Spleen (tissue), 11 donors: ENCODE data around the gene ARHGEF7. TPM values are rescaled to one million over a fixed set of nuclear protein-coding genes. Genes with fewer than 3 reads are reported as not detected.
A peak's percentile ranks its signal among the peaks of the same experiment; 100 is the strongest.

ENCODE experiments used
- DNase-seq: peaks from one replicate; pipeline ENCODE4 v3.0.0-alpha.2; 2020
- H3K27ac ChIP-seq, 8 donors: fragments of 200-600 bp; sonication (generic) in 7 of 8; 1 replicate in 4 of 8; 2 replicates in 4 of 8; pipeline versions ENCODE4 v1.5.0 to v1.8.0; 2016 to 2021; ENCODE audit warnings: inconsistent platforms in 4 of 8, mild to moderate bottlenecking in 4 of 8, moderate library complexity in 1 of 8
- H3K27me3 ChIP-seq, 7 donors: fragments of 200-600 bp; sonication (generic) in 6 of 7; replicated peaks in 1 of 7; 1 replicate in 4 of 7; 2 replicates in 3 of 7; pipeline versions ENCODE4 v1.5.0 to v1.8.0; 2016 to 2021; ENCODE audit warnings: inconsistent platforms in 3 of 7, mild to moderate bottlenecking in 1 of 7
- H3K36me3 ChIP-seq, 6 donors: fragments of 200-600 bp; sonication (generic) in 5 of 6; 1 replicate in 4 of 6; 2 replicates in 2 of 6; pipeline versions ENCODE4 v1.5.0 to v1.8.0; 2016 to 2021; ENCODE audit warnings: inconsistent platforms in 2 of 6
- H3K4me1 ChIP-seq, 6 donors: fragments of 200-600 bp; sonication (generic) in 5 of 6; 1 replicate in 3 of 6; 2 replicates in 3 of 6; pipeline versions ENCODE4 v1.5.0 to v1.8.0; 2016 to 2021; ENCODE audit warnings: inconsistent platforms in 3 of 6
- H3K4me3 ChIP-seq, 8 donors: fragments of 200-600 bp; sonication (generic) in 7 of 8; 1 replicate in 4 of 8; 2 replicates in 4 of 8; pipeline versions ENCODE4 v1.5.0 to v1.8.0; 2016 to 2021; ENCODE audit warnings: inconsistent platforms in 4 of 8, mild to moderate bottlenecking in 4 of 8, moderate library complexity in 2 of 8
- H3K9me3 ChIP-seq, 8 donors: fragments of 200-600 bp; sonication (generic) in 7 of 8; 1 replicate in 4 of 8; 2 replicates in 4 of 8; pipeline versions ENCODE4 v1.5.0 to v1.8.0; 2016 to 2021; ENCODE audit warnings: inconsistent platforms in 4 of 8
- POLR2A ChIP-seq, 3 donors: fragments of 450-650 bp; IDR thresholded peaks; one replicate each; pipeline ENCODE4 v1.5.1; 2017; ENCODE audit warnings: antibody characterized with exemption in 3 of 3, mild to moderate bottlenecking in 1 of 3
- POLR2AphosphoS5 ChIP-seq, 3 donors: sonication (generic); formaldehyde crosslinking; IDR thresholded peaks; one replicate each; pipeline ENCODE4 v1.5.1; 2017; ENCODE audit warnings: antibody characterized with exemption in 3 of 3
- WGBS, 5 donors: extraction: QIAGEN DNeasy Blood & Tissue Kit in 3 of 5; methylation state at CpG; one replicate each; pipeline versions ENCODE4 v1.1.5 to v1.1.7; 2013 to 2018; 5-methylcytosine and 5-hydroxymethylcytosine counted together
- intact Hi-C: fragments of 100-400 bp; cut with DNase I; formaldehyde crosslinking; loops from one replicate; pipeline ENCODE4 v1.15.0; 2023; ENCODE audit warnings: low total_unique reads
- polyA plus RNA-seq, 3 donors: library from polyadenylated mRNA; stranded (reverse); fragments of 200-250 nt; gene quantifications; one replicate each; pipeline ENCODE4 v1.2.1, GENCODE V29; 2013
- total RNA-seq, 7 donors: library from RNA; depleted of rRNA in 3 of 7; stranded (reverse); fragments of >200 nt in 3 of 7; fragmentation: NEBNext Ultra II Directional in 4 of 7; extraction: Animal tissue kit (Norgen Biotek cat#: 25700) in 4 of 7; gene quantifications; one replicate each; pipeline versions ENCODE4 v1.1.0 to v1.2.1, GENCODE V29; 2016 to 2021
- TF ChIP-seq, protein P1 (sequence below), 11 experiments: fragments of 200-600 bp in 7 of 11; fragments of 450-650 bp in 4 of 11; sonication (generic) in 4 of 11; IDR thresholded peaks in 8 of 11; conservative IDR thresholded peaks in 3 of 11; 1 replicate in 7 of 11; 2 replicates in 4 of 11; pipeline versions ENCODE4 v1.4.0 to v1.8.0; 2016 to 2021; ENCODE audit warnings: antibody characterized with exemption in 11 of 11, inconsistent platforms in 4 of 11, mild to moderate bottlenecking in 1 of 11
- donor health status: healthy with polysubstance abuse.
- donor health status: DM: no; HTN: no; CAD: no; lungs with moderate emphysema.
- donor health status: DM: no; HTN: no; CAD: no.
- donor health status: Bipolar disorder and iron deficiency.
- donor health status: healthy.
- donor health status: DM: no; HTN: no; CAD: no.
- donor health status: DM: yes; HTN: yes; CAD: no.

ARHGEF7 gene
- total and polyA plus RNA-seq, 10 donors, result 18.0 to 192 (median 114) TPM

DNA sequence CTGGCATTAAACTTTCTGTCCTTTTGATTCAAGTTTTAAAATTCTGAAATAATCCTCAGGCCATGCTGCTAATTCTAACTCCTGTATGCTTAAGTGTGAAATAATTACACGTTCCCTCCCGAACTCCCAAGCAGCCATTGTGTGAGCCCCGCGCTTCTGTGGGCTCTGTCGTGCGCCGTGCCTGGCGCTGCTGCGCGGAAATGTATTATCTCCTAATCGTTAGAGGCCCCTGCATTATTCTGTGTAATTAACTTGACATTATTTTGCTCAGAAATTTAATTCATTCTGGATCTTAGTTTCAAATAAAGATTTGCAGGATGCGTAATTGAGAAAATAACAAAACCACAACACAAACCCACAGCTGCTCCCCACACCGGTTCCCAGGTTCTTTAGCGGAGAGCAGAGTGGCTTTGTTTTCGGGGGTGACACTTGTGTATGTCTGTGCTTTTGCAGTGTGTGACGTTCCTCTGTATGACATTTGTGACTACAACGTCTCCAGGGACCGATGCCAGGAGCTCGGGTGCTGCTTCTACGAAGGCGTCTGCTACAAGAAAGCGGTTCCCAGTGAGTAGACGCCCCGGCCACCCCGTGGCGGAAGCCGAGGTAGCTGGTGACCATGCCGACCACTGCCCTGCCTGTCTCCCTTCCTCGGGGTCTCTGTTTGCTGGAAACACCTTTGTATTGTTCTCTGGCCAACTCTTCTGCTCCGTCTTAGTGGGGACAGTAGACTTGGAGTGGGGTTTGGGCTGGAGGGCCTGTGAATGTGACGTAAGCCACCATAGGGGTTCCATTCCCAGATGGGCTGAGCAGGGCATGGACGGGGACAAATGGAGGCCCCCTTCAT, 212.8 kb downstream of the ARHGEF7 start:
- H3K4me1 ChIP-seq, result no peaks in the 10 kb centered on the region
- no peak overlapping the region for H3K27ac ChIP-seq
- H3K4me3 ChIP-seq, result no peak overlapping the region
- peak; percentile 67 for DNase-seq
- WGBS, 5 donors, result 88 to 92% (median 89%) methylated on average over 31 to 32 of the region's 32 CpGs
- intact Hi-C loops, result no loop called here
- H3K9me3 ChIP-seq, result peaks cover 0 to 8% (median 0%) of the 10 kb centered on the region in 8 donors
- H3K27me3 ChIP-seq, result no peaks in the 10 kb centered on the region
- peaks cover 0 to 11% (median 0%) of the 10 kb centered on the region in 6 donors for H3K36me3 ChIP-seq
- TF ChIP-seq POLR2A (IDR thresholded peaks at IDR 0.05), result no peak
- no peak for TF ChIP-seq POLR2AphosphoS5 (IDR thresholded peaks at IDR 0.05)
- TF ChIP-seq, protein P1, sequence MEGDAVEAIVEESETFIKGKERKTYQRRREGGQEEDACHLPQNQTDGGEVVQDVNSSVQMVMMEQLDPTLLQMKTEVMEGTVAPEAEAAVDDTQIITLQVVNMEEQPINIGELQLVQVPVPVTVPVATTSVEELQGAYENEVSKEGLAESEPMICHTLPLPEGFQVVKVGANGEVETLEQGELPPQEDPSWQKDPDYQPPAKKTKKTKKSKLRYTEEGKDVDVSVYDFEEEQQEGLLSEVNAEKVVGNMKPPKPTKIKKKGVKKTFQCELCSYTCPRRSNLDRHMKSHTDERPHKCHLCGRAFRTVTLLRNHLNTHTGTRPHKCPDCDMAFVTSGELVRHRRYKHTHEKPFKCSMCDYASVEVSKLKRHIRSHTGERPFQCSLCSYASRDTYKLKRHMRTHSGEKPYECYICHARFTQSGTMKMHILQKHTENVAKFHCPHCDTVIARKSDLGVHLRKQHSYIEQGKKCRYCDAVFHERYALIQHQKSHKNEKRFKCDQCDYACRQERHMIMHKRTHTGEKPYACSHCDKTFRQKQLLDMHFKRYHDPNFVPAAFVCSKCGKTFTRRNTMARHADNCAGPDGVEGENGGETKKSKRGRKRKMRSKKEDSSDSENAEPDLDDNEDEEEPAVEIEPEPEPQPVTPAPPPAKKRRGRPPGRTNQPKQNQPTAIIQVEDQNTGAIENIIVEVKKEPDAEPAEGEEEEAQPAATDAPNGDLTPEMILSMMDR (IDR thresholded peaks at IDR 0.05 in 8 of 11, conservative IDR thresholded peaks at IDR 0.05 in 3 of 11), result no peak

DNA sequence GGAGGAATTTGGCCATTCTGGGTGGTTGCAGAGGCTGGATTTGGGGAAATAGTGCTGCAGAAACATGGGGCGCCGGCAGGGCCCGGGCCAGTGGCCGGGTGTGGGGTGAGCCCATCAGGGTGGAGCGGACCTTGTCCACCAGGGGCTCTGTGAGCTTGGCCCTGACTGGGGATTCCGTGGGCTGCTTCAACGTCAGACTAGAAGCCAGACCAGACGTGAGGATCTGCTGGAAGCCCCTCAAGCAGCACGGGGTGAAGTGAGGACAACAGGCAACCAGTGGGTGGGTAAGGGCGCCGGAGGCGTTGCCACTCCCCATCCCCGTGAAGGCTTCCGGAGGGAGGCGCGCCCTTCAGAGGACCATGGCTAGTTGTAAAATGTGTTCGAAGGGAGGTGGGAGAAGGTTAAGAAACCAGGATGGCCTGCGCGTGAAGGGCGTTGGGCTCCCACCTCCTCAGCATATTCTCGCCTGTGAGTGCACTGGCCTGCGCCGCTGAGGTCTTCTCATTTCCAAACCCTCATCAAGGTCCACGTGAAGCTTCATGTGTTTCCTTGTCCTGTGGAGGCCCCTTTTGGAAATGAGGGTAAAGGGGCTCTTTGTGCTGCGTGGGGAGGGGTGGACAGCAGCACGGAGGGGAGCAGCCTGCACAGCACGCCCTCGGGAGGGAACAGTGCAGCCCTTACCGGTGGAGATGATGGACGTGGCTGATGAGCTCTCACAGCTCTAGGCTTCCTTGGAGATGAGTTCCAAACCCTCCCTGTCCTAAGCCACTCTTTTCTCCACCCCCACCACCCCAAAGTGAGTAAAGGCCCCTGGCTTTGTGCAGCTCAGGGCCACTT, 213.7 kb downstream of the ARHGEF7 start:
- DNase-seq, result peak; percentile 71
- H3K4me1 ChIP-seq, result no peaks in the 10 kb centered on the region
- intact Hi-C loops, result no loop called here
- no peak for TF ChIP-seq POLR2AphosphoS5 (IDR thresholded peaks at IDR 0.05)
- no peak for TF ChIP-seq POLR2A (IDR thresholded peaks at IDR 0.05)
- TF ChIP-seq, protein P1 (IDR thresholded peaks at IDR 0.05 in 8 of 11, conservative IDR thresholded peaks at IDR 0.05 in 3 of 11), result no peak
- H3K4me3 ChIP-seq, result no peak overlapping the region
- H3K27me3 ChIP-seq, result no peaks in the 10 kb centered on the region
- H3K36me3 ChIP-seq, result peaks cover 0 to 11% (median 0%) of the 10 kb centered on the region in 6 donors
- 85 to 90% (median 90%) methylated on average over 30 of the region's 30 CpGs for WGBS, 5 donors
- H3K27ac ChIP-seq, result no peak overlapping the region
- H3K9me3 ChIP-seq, result peaks cover 0 to 12% (median 0%) of the 10 kb centered on the region in 8 donors

DNA sequence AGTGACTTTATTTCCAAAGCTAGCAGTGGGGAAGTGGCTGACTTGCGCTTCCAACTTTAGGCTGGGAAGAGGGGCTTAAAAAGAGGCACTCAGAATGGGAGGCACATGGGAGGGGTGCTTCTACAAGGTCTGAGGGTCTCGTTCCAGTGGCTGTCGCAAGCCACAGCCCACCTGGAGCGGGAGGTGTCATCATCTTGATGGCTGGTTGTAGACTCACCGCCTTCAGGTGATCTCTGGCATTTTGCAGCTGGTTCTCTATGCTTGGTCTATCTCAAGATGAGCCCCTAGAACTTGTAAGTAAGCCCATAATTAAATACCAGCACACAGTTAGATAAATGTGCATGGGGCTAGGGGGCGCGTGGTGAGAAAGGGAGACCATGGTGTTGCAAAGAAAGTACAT, 214.5 kb downstream of the ARHGEF7 start:
- TF ChIP-seq, protein P1 (IDR thresholded peaks at IDR 0.05 in 8 of 11, conservative IDR thresholded peaks at IDR 0.05 in 3 of 11), result no peak
- no peak for TF ChIP-seq POLR2A (IDR thresholded peaks at IDR 0.05)
- Histone ChIP-seq H3K27ac (no peak overlapping the region), H3K4me1 (no peaks in the 10 kb centered on the region), H3K4me3 (no peak overlapping the region), H3K9me3 (peaks cover 0 to 12% (median 3%) of the 10 kb centered on the region in 8 donors), H3K36me3 (peaks cover 0 to 11% (median 0%) of the 10 kb centered on the region in 6 donors), H3K27me3 (no peaks in the 10 kb centered on the region)
- DNase-seq, result no peak
- WGBS, 5 donors, result 92 to 96% (median 95%) methylated on average over 7 of the region's 7 CpGs
- intact Hi-C loops, result no loop called here
